ENCODE data around the gene WLS.
"Not testable (repeated sequence)": the region's sequence is repeated elsewhere in the genome, so short reads cannot be mapped to it uniquely, and the experiment has no call there.

The WLS gene

GRCh38 chr1:68165665-68166064 is 66.7 kb downstream of the WLS start:
- no peak for DNase-seq (ENCODE audit: low read depth)

- no peak for DNase-seq (ENCODE audit: low read depth)
Measured at GRCh38 chr1:68164918-68165317, 67.4 kb downstream of the WLS start.

GRCh38 chr1:68163220-68163619 is 69.1 kb downstream of the WLS start:
- DNase-seq (ENCODE audit: low read depth), result no peak

- no peak for DNase-seq (ENCODE audit: low read depth)
Measured at GRCh38 chr1:68162761-68163160, 69.6 kb downstream of the WLS start.

- DNase-seq (ENCODE audit: low read depth), result not testable (repeated sequence)
Measured at GRCh38 chr1:68161672-68162071, 70.7 kb downstream of the WLS start.

DNA sequence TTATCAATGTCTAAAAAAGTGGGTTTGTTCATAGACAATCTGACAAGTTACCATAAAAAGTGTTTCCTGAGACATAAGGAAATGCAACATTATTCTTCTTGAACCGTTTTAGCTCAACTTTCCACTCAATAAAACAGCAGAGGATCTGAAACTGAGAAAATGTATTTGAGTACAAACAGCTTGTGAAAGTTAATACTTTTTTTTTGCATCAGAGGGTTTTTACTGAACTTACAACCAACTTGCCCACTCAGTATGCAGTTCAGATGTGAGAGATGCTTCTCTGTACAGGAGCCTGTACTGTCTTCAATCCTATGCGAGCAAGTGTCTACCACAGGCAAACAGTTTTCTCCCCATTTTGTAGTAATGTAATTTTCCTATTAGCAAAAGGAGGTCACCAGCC is 71.4 kb downstream of the WLS start:
- not testable (repeated sequence) for DNase-seq (ENCODE audit: low read depth)

DNA sequence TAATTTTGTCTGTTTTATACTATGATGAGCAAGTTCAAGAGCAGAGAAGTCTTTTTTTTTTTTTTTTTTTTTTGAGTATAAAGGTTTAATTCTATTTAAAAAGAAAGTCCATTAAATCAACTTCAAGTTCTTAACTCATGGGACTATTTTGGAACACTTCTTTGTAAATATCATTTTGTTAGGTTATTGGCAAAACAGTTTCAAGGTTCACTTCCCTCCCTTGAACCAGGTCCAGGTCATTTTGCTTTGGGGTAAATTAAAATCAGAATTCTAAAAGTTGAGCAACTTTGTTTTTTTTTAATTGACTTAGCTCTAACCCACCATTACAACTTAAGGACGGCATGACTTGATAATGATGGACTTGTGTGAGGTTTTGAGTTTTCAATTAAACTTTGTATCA is 72.3 kb downstream of the WLS start:
- DNase-seq (ENCODE audit: low read depth), result no peak

DNA sequence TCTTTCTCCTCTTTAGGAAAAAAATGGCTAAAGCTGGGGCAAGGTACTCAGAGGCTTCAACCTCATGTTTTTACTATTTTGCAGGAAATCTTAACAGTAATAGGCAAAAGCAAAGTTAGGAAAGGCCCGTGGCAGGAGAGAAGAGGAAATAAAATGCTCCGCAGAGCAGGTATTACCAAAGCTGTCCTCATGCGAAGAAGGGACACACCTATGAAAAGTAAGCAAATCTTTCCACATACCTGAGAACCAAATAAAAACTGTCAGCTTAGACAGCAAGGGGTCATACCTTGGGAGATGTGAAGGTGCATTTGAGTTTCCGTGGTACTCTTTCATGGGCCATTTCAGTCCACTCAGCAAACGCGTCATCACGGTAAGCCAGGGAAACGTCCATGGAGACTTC is 73.5 kb downstream of the WLS start:
- DNase-seq (ENCODE audit: low read depth), result no peak

DNA sequence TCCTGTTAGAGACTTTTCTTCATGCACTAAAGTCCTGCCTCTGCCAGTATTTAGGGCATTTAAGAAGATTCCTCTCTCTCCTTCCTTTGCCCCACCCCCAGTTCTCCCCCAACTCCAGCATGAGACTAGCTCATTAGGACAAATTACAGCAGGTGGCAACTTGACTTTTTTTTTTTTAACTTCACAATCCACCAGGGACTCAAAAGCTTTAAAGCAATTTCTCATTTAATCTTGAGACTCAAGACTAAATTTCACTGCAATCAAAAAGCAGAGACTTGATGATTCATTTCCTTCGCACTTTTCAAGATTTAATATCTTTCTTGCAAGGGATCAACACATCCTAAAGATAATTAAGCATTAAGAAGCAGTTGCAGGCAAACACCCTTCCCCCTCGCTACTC is 74.9 kb downstream of the WLS start:
- DNase-seq (ENCODE audit: low read depth), result no peak

DNA sequence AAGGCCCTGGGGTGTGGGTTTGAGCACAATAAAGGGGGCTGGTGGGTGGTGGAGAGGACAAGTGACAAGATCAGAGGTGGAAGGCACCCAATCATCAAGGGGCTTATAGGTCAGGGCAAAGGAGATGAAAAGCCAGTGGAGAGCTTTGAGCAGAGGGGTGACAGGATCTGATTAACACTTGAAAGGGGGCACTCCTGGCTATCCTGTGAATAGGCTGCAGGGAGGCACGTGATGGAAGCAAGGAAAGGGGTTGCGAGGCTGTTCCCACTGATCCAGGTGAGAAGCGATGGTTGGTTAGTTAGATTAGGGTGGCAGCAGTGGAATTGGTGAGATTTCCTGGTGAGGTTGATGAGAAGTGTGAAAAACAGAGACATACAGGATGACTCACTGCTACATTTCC is 80.6 kb downstream of the WLS start:
- DNase-seq (ENCODE audit: low read depth), result no peak

DNA sequence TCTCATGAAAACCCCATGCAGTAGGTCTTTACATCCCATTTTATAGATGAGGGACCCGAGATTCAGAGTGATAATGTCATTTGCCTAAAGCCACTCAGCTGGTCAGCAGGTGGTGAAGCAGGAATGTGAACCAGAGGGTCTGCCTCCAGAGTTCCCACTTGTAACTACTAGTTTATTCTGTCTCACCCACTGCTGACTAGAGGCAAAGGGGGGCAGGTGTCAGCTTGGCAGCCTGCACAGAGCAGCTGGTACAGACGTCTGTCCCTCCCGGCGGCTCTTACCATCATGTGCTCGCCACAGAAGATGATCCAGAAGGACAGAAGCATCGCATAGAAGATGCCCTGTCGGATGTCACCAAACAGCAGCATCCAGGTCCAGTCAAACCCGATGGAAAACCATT is 82.4 kb downstream of the WLS start:
- no peak for DNase-seq (ENCODE audit: low read depth)

DNA sequence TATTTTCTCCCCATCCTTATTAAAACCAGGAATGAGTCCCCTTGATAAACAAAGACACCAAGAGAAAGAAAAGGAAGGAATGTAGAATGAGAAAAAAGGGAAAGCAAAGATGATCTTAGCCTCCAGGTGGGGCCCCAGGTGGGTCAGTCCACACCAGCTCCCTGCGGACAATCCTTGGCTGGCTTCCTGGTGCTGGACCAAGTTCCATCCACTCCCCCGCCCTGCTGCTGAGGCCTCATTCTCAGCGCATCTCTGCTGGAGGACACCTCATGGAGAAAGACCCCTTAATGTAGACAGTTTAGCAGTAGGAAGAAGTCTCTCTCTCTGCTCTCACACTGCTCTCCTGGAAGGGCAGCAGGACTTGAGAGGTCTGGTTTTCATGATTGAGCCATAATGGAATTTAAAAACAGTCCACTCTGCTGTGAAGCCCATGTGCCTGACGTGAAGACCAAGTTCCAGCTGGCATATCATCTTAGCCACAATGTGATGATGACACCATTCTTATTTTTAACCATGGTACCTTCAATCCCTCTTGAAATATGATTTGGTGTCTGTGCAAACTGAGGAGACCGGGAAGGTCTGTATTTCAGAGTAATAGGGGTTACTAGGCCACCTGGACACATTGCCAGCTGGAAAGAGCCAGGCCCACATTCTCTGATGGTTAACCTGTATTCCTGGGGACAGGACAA is 83.1 kb downstream of the WLS start:
- DNase-seq (ENCODE audit: low read depth), result peak; percentile 30

- DNase-seq (ENCODE audit: low read depth), result no peak
Measured at GRCh38 chr1:68148631-68149030, 83.7 kb downstream of the WLS start.

DNA sequence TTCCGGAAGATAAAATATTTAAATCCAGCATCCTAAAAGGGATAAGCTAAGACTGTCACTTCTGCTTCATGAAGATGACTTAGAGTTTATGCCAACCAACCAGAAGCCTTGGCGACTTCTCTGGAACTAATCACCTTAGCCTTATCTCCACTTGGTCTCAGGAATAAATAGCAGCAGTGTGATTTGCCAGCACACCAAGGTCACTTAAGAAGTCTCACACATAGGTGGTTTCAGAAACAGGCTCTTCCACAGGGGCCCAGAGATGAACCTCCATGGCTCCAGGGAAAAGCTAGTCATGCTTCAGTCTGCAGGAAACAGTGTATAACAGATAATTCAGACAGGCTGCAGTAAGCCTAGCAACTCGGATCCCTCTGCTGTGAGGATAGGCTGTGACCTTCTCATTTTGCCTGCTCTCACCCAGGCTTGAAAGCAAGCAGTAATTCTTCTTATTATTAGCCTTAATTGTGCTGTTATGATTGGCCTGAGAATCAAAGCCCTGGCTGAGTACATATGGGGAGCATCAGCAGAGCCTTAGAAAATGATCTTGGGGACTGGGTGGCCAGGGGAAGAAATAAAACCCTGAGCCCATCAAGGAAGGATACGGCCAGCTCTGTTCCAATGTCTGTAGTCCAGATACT is 84.7 kb downstream of the WLS start:
- DNase-seq (ENCODE audit: low read depth), result no peak

- no peak for DNase-seq (ENCODE audit: low read depth)
Measured at GRCh38 chr1:68145418-68146126, 86.8 kb downstream of the WLS start.

GRCh38 chr1:68144856-68145255 is 87.5 kb downstream of the WLS start:
- DNase-seq (ENCODE audit: low read depth), result no peak

GRCh38 chr1:68143633-68144032 is 88.7 kb downstream of the WLS start:
- no peak for DNase-seq (ENCODE audit: low read depth)

DNA sequence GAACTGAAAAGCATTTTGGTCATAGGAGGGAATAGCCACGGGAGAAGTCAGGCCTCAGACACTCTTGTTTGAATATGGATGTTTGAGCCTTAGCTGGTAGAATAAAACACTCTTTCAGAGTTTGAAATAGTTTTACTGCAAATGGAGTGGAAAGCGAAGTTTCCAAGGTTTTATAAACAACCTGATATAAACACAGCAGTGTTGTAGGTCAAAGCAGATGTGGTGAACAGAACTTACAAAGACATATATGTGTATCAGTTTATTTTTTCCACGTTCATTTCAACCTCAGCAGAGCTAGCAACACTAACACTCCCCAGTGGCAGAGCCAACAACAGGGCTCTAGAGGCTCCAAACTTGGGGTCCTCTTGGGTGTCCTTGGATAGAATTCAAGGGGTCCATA is 89.9 kb downstream of the WLS start:
- DNase-seq (ENCODE audit: low read depth), result no peak

DNA sequence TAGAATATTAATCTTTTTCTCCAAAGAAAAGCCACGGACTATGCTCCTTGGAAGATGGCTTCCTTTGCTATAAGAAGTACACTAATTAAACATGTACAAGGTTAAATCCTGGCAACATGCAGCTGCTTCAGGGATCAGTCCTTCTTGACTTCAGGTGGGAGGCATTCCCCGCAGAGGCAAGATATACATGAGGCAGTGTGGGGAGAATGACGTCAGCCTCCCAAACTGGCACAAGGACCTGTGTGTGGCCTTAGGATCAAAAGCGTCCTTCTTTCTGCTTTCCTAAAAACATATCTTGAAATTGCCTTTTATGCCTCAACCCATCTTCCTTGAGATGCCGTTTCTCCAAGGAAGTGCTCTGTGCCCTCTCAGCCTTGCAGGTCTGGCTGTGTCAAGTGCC is 90.3 kb downstream of the WLS start:
- no peak for DNase-seq (ENCODE audit: low read depth)

GRCh38 chr1:68141071-68142021 is 91.0 kb downstream of the WLS start:
- DNase-seq (ENCODE audit: low read depth), result peak; percentile 53

- DNase-seq (ENCODE audit: low read depth), result no peak
Measured at GRCh38 chr1:68140536-68140935, 91.8 kb downstream of the WLS start.

- no peak for DNase-seq (ENCODE audit: low read depth)
Measured at GRCh38 chr1:68136187-68136586, 96.1 kb downstream of the WLS start.
